ENCODE measurements around the gene CCDC88C.

The CCDC88C gene

DNA sequence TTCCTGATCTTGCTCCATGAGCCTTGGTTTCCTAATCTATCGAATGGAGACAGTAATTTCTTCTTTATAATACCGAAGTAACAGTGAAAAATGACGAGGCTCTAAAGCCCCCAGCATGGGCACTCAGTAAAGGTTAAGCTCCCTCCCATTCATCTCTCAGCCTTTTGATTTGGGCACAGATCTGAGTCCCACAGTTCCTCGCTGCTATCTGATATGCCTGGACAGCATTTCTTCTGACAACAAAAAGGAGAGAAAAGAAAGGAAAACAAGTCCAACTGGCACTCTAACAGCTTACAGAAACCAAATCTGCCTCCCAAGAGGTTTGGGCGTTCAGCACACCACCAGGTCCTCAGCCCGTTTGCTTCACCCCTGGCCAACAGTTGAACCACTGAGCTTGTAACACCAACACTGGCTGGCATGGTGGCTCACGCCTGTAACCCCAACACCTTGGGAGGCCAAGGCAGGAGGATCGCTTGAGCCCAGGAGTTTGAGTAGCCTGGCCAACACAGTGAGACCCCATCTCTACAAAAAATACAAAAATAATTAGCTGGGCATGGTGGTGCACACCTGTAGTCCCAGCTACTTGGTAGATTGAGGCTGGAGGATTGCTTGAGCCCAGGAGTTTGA lies 19.5 kb downstream of the CCDC88C start:
- peak overlapping the region; percentile 18; the same call in 1 of the 2 replicates for H3K4me3 ChIP-seq (ENCODE audit: low read depth, low read length)
- no peak for DNase-seq (ENCODE audit: low read depth)

DNA sequence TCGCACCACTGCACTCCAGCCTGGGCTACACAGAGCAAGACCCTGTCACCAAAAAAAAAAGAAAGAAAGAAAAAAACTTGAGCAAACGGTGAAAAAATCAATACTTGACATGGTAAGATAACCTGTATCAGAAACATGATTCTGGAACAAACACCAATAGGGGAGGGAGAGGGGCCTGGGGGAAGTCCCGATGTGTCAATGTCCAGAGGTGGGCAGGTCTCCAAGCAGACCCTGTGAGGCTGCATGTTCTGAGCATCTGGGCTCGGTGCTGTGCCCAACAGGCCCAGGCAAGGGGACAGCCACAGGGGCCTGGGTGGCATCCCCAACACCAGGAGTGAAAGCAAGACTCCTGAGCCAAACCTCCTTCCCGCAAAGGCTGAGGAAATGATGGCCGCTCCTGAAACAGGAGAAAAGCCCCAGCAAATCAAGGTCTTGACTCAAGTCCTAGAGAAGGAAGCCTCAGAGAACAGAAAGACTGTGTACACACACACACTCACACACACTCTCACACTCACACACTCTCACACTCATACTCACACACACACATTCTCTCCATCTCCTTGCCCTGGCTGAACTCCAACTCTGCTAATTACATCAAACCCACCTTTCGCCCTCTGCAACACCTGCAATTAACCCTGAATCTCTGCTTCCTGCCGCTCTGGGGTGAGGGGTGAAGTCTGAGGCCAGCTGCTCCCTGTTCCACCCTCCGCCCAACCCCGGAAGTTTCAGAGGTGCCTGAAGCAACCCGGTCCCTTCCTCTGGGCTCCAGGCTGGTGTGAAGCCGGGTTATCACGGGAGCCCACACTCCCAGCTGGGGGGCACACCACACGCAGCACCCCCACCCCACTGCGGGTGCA lies 20.4 kb downstream of the CCDC88C start:
- TF ChIP-seq, protein P1, sequence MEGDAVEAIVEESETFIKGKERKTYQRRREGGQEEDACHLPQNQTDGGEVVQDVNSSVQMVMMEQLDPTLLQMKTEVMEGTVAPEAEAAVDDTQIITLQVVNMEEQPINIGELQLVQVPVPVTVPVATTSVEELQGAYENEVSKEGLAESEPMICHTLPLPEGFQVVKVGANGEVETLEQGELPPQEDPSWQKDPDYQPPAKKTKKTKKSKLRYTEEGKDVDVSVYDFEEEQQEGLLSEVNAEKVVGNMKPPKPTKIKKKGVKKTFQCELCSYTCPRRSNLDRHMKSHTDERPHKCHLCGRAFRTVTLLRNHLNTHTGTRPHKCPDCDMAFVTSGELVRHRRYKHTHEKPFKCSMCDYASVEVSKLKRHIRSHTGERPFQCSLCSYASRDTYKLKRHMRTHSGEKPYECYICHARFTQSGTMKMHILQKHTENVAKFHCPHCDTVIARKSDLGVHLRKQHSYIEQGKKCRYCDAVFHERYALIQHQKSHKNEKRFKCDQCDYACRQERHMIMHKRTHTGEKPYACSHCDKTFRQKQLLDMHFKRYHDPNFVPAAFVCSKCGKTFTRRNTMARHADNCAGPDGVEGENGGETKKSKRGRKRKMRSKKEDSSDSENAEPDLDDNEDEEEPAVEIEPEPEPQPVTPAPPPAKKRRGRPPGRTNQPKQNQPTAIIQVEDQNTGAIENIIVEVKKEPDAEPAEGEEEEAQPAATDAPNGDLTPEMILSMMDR (IDR thresholded peaks at IDR 0.05; ENCODE audit: insufficient read depth, low read depth, low read length, missing control alignments), result no peak
- peak; percentile 85 for DNase-seq (ENCODE audit: low read depth)
- peak overlapping the region; percentile 18 for H3K4me3 ChIP-seq (ENCODE audit: low read depth, low read length)

More for the DNA sequence above, 19.5 kb downstream of the CCDC88C start:
- TF ChIP-seq, protein P1 (IDR thresholded peaks at IDR 0.05; ENCODE audit: insufficient read depth, low read depth, low read length, missing control alignments), result no peak

DNA sequence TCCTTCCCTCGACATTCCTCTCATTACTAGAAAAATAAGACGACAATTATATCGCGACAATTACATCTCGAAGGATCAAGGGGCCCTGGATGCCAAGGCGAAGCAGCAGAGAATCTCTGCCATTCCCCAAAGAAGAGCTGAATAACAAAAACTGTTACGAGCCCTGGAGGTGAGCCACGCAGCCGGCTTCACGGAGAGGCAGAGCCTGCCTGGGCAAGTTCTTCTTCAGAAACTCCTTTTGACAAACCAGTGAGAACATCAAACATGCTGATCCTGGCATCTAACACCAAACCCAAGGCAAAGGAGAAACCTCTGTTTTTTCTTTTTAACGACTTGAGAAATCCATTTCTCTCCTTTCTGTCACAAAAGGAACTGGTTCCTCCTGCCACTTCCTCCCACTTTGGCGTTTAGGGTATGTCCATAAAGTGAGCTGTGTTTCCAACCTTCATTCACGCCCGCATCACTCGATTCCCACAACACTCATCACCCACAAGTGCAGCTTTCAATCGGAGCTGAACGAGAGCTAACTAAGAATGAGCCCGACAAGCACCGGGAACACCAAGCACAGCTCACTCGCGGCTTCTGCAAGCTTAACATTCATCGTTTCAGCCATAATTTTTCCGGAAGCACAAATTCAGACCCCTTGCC lies 21.5 kb downstream of the CCDC88C start:
- DNase-seq (ENCODE audit: low read depth), result no peak
- TF ChIP-seq, protein P1 (IDR thresholded peaks at IDR 0.05; ENCODE audit: insufficient read depth, low read depth, low read length, missing control alignments), result no peak
- no peak overlapping the region for H3K4me3 ChIP-seq (ENCODE audit: low read depth, low read length)

DNA sequence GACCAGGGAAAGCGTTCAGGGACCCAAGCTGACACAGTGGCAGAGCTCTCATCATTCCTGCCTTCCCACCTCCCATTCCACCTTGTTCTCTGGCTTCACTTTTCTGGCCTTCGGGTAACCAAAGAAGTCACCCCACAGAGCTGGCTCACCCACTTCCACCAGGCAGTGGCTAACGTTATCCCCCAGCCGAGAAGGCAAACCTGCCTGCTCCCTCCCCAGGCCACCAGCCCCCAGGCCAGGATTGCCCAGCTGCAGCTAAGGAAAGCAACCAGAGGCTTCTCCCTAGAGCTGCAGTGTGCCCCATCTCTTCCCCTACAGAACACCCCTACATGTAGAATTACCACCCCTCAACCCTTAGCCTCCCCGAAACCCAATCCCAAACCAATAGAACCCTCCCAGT lies 22.2 kb downstream of the CCDC88C start:
- DNase-seq (ENCODE audit: low read depth), result no peak
- no peak overlapping the region for H3K4me3 ChIP-seq (ENCODE audit: low read depth, low read length)
- TF ChIP-seq, protein P1 (IDR thresholded peaks at IDR 0.05; ENCODE audit: insufficient read depth, low read depth, low read length, missing control alignments), result no peak

DNA sequence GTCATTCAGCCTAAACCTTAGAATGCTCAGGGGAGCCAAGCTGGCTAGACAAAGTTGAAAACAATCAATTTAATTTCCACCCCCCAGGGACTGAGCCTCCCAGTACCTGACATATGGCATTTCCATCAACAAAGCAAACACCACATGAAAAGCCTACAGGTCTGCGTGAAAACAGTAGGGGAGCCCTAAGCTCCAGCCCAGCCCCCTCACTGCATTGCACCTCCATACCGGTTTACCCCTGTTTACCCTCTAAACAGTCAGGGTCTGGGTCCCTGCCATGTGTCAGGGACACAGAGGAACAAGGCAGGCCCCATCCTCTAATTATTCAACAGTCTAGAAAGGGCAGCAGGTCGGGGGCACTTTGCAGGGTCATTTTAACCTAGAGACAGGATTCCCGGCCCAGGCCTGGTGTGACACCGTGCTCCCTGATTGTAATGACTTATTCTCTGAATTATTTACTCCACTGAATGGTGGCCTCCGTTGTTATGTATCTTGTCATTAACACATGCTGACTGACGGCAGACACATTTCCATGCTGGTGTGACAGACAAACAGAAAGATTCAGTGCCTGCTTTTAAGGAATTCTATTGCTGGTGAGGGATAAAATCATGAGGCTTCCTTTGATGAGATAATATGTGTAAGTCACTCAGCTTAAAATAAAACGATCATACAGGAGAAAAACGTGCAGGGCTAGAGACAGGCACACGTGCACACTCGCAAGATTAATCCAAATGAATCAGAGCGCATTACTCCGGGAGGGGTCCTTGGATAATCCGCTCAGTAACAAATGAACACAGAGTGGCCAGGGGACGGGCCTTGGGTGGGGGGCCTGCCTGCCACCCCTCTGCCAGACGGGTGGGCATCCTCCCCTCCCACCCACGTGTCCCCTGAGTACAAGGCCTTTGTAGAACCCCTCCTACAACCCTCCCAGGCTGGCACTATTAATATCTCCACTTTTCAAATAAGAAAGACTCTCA lies 23.2 kb downstream of the CCDC88C start:
- no peak overlapping the region for H3K4me3 ChIP-seq (ENCODE audit: low read depth, low read length)
- TF ChIP-seq, protein P1 (IDR thresholded peaks at IDR 0.05; ENCODE audit: insufficient read depth, low read depth, low read length, missing control alignments), result no peak
- no peak for DNase-seq (ENCODE audit: low read depth)

All from GM12865 (cell line).